B cell (primary cell): ENCODE results near the gene SLC7A6OS. TPM values are rescaled to one million over a fixed set of nuclear protein-coding genes. Genes with fewer than 3 reads are reported as not detected.

Experiments
- ATAC-seq: fragments of 200-7000 bp; cut with Tn5 transposase; one replicate; pipeline ENCODE4 v1.10.0; 2021; ENCODE audit warnings: low read depth, mild to moderate bottlenecking, moderate number of reproducible peaks, moderate library complexity
- CTCF ChIA-PET: fragments of 350-600 bp; sonication (Branson Sonifier 250); formaldehyde crosslinking; loops from one replicate; lab custom pipeline; 2021; ENCODE audit warnings: antibody characterized with exemption, inconsistent platforms; lab: Charles Lee
- POLR2A ChIA-PET: fragments of 350-600 bp; sonication (Branson Sonifier 250); formaldehyde crosslinking; loops from one replicate; lab custom pipeline; 2021; ENCODE audit warnings: antibody characterized with exemption; lab: Charles Lee
- DNase-seq: peaks from one replicate; pipeline ENCODE4 v3.0.0; 2013
- H2AFZ ChIP-seq: 2 replicates; pipeline ENCODE4 v1.6.1; 2012; ENCODE audit warnings: mild to moderate bottlenecking, low read depth, low read length; ENCODE audit not compliant: insufficient read depth, poor library complexity, severe bottlenecking
- H3K27ac ChIP-seq, 2 donors: 1 replicate in 1 of 2; 2 replicates in 1 of 2; pipeline ENCODE4 v1.5.1; 2012 to 2013; ENCODE audit warnings: low read length in 2 of 2, mild to moderate bottlenecking in 2 of 2, moderate library complexity in 1 of 2
- H3K27me3 ChIP-seq, 4 experiments: fragments of 200-600 bp in 1 of 4; sonication (generic) in 1 of 4; replicated peaks in 1 of 4; 1 replicate in 2 of 4; 2 replicates in 2 of 4; pipeline versions ENCODE4 v1.6.1 to v1.7.0; 2013 to 2016; ENCODE audit warnings: low read length in 3 of 4, mild to moderate bottlenecking in 2 of 4, mixed read lengths in 1 of 4, moderate library complexity in 1 of 4; ENCODE audit not compliant: insufficient read depth in 4 of 4, control insufficient read depth in 3 of 4; ENCODE audit errors: control extremely low read depth in 1 of 4
- H3K36me3 ChIP-seq, 2 experiments: replicated peaks in 1 of 2; 1 replicate in 1 of 2; 2 replicates in 1 of 2; pipeline versions ENCODE4 v1.6.1 to v1.7.1; 2013; ENCODE audit warnings: low read length in 1 of 2; ENCODE audit not compliant: insufficient read depth in 2 of 2, control insufficient read depth in 1 of 2; ENCODE audit errors: control extremely low read depth in 1 of 2, extremely low read depth in 1 of 2
- H3K4me1 ChIP-seq, 2 donors: fragments of 200-600 bp in 1 of 2; sonication (generic) in 1 of 2; 1 replicate in 1 of 2; 2 replicates in 1 of 2; pipeline versions ENCODE4 v1.5.1 to v1.6.1; 2013 to 2017; ENCODE audit warnings: low read length in 2 of 2; ENCODE audit not compliant: control insufficient read depth in 2 of 2, insufficient read depth in 2 of 2
- H3K4me2 ChIP-seq: replicated peaks from 2 replicates; pipeline ENCODE3; 2012; ENCODE audit warnings: mild to moderate bottlenecking, low read depth, low read length; ENCODE audit not compliant: poor library complexity, severe bottlenecking
- H3K4me3 ChIP-seq, 5 experiments: fragments of 200-600 bp in 1 of 5; sonication (generic) in 1 of 5; 1 replicate in 3 of 5; 2 replicates in 2 of 5; pipeline versions ENCODE4 v1.5.1 to v1.7.0; 2011 to 2016; ENCODE audit warnings: low read length in 4 of 5, mild to moderate bottlenecking in 4 of 5, low read depth in 2 of 5, control low read depth in 1 of 5, moderate library complexity in 1 of 5; ENCODE audit not compliant: insufficient read depth in 1 of 5; ENCODE audit errors: control extremely low read depth in 1 of 5, extremely low read depth in 1 of 5
- H3K79me2 ChIP-seq: fragments of 200-600 bp; sonication (generic); one replicate; pipeline ENCODE4 v1.6.0; 2016; ENCODE audit warnings: low read length; ENCODE audit not compliant: control insufficient read depth, insufficient read depth
- H3K9ac ChIP-seq: fragments of 200-600 bp; sonication (generic); 2 replicates; pipeline ENCODE4 v1.6.1; 2017; ENCODE audit warnings: mild to moderate bottlenecking, low read length, moderate library complexity
- H3K9me3 ChIP-seq, 3 donors: one replicate each; pipeline versions ENCODE4 v1.6.1 to v1.7.1; 2013; ENCODE audit warnings: low read length in 2 of 3; ENCODE audit not compliant: control insufficient read depth in 2 of 3, insufficient read depth in 1 of 3; ENCODE audit errors: control extremely low read depth in 1 of 3
- H4K20me1 ChIP-seq: 2 replicates; pipeline ENCODE4 v1.6.0; 2012; ENCODE audit warnings: mild to moderate bottlenecking, low read length; ENCODE audit not compliant: insufficient read depth, control insufficient read depth, poor library complexity, severe bottlenecking
- H3K27ac Mint-ChIP-seq: one replicate; pipeline ENCODE4 v1.8.0; 2021; ENCODE audit warnings: mixed read lengths
- H3K27me3 Mint-ChIP-seq: one replicate; pipeline ENCODE4 v1.8.0; 2021; ENCODE audit warnings: mixed read lengths
- H3K4me1 Mint-ChIP-seq: one replicate; pipeline ENCODE4 v1.8.0; 2021; ENCODE audit warnings: mixed read lengths
- H3K4me3 Mint-ChIP-seq: one replicate; pipeline ENCODE4 v1.8.0; 2021; ENCODE audit warnings: mixed read lengths
- H3K9me3 Mint-ChIP-seq: one replicate; pipeline ENCODE4 v1.8.0; 2022; ENCODE audit warnings: mixed read lengths; ENCODE audit not compliant: insufficient read depth
- CTCF ChIP-seq: fragments of 200-600 bp; IDR thresholded peaks from one replicate; pipeline ENCODE4 v1.8.0; 2022; ENCODE audit warnings: antibody characterized with exemption, mild to moderate bottlenecking
- EZH2 ChIP-seq: IDR thresholded peaks from 2 replicates; pipeline ENCODE4 v1.6.1; 2012; ENCODE audit warnings: borderline replicate concordance, low read depth, mild to moderate bottlenecking, moderate library complexity, low read length; ENCODE audit not compliant: insufficient read depth, poor library complexity, severe bottlenecking
- WGBS: methylation state at CpG from one replicate; pipeline ENCODE4 v1.1.5; 2013; ENCODE audit warnings: missing lambda C conversion rate; ENCODE audit not compliant: insufficient coverage; 5-methylcytosine and 5-hydroxymethylcytosine counted together
- intact Hi-C: fragments of 100-400 bp; cut with micrococcal nuclease; formaldehyde crosslinking; loops from one replicate; pipeline ENCODE4 v1.10.0; 2022
- polyA plus RNA-seq: library from polyadenylated mRNA; depleted of rRNA; stranded (reverse); fragments of >200 nt; gene quantifications from 2 replicates; pipeline ENCODE4 v1.2.3, GENCODE V29; 2012
- total RNA-seq, 2 donors: library from RNA; stranded (reverse); fragments of 120-200 nt in 1 of 2; gene quantifications; 1 replicate in 1 of 2; 2 replicates in 1 of 2; pipeline versions ENCODE4 v1.2.3 to v1.2.4, GENCODE V29; 2013 to 2022

Gene SLC7A6OS
- total and polyA plus RNA-seq, 2 donors (not counting 1 experiment from before 2014, with no cell fraction given), result 9.9 to 54.1 TPM

DNA sequence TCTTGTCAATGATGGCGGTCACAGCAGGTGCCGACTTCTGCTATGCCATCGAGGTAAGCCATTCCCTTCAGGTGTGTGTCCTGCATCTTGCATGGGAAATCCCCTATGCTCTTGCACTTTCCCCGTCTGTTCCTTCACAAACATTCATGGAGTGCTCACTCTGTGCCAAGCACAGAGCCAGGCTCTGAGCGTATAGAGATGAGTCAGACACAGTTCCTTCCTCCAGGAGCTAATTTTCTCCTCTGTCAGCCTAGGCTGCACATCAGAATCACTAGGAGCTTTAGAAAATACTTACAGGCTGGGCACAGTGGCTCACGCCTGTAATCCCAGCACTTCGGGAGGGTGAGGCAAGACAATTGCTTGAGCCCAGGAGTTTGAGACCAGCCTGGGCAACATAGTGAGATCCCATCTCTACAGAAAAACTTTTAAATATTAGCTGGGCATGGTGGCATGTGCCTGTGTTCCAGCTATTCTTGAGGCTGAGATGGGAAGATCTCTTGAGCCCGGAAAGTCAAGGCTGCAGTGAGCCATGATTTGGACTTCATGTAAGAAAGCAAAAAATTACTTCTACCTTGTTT is 14.1 kb upstream of the SLC7A6OS start:
- no peak overlapping the region for H3K4me3 Mint-ChIP-seq
- peaks cover 0 to 2% of the 10 kb centered on the region in 2 donors for H3K4me1 ChIP-seq
- H3K79me2 ChIP-seq, result peaks cover 2% of the 10 kb centered on the region
- POLR2A ChIA-PET, result interaction anchor here (1.2 kb wide), 1 partner anchor 63 kb away, joined by 3 read pairs; no protein-coding TSS in a partner anchor
- no peaks in the 10 kb centered on the region for H3K9me3 ChIP-seq
- no peak overlapping the region for H3K27ac ChIP-seq
- no peak overlapping the region for H2AFZ ChIP-seq
- H3K9me3 Mint-ChIP-seq, result no peaks in the 10 kb centered on the region
- no peak overlapping the region for H3K4me2 ChIP-seq
- WGBS, result 96% methylated on average over 7 of the region's 8 CpGs
- no peaks in the 10 kb centered on the region for H4K20me1 ChIP-seq
- no peak overlapping the region for H3K27ac Mint-ChIP-seq
- TF ChIP-seq EZH2, result no peak
- no peak for TF ChIP-seq CTCF
- H3K36me3 ChIP-seq, result peaks cover 0 to 39% of the 10 kb centered on the region in 2 experiments
- CTCF ChIA-PET, result interaction anchor here (1.6 to 17.5 kb wide), 3 partner anchors 36 to 67 kb away, joined by 3 to 554 read pairs (median 4); partner anchors contain the start of gene SLC7A6
- H3K27me3 Mint-ChIP-seq, result no peaks in the 10 kb centered on the region
- DNase-seq (no peak), ATAC-seq (no peak)
- intact Hi-C loops, result no loop called here
- H3K4me3 ChIP-seq, result no peak overlapping the region
- no peak overlapping the region for H3K9ac ChIP-seq
- no peaks in the 10 kb centered on the region for H3K27me3 ChIP-seq
- peaks cover 3% of the 10 kb centered on the region for H3K4me1 Mint-ChIP-seq

- no peaks in the 10 kb centered on the region for H3K27me3 ChIP-seq
- no peak overlapping the region for H3K27ac ChIP-seq
- CTCF ChIA-PET, result interaction anchor here (1.1 to 17.5 kb wide), 4 partner anchors 8 to 66 kb away, joined by 3 to 554 read pairs (median 4); partner anchors contain the start of gene SLC7A6
- H3K4me3 ChIP-seq, result no peak overlapping the region
- H3K36me3 ChIP-seq, result peaks cover 0 to 39% of the 10 kb centered on the region in 2 experiments
- no peak overlapping the region for H3K4me3 Mint-ChIP-seq
- H3K27me3 Mint-ChIP-seq, result no peaks in the 10 kb centered on the region
- peaks cover 5% of the 10 kb centered on the region for H3K4me1 Mint-ChIP-seq
- POLR2A ChIA-PET, result no interaction called here
- ATAC-seq (no peak), DNase-seq (no peak)
- peaks cover 2% of the 10 kb centered on the region for H3K79me2 ChIP-seq
- no peaks in the 10 kb centered on the region for H3K9me3 ChIP-seq
- no peak overlapping the region for H3K4me2 ChIP-seq
- no peaks in the 10 kb centered on the region for H3K9me3 Mint-ChIP-seq
- H3K9ac ChIP-seq, result no peak overlapping the region
- 98% methylated on average over 4 of the region's 5 CpGs for WGBS
- H3K4me1 ChIP-seq, result peaks cover 0 to 2% of the 10 kb centered on the region in 2 donors
- H2AFZ ChIP-seq, result no peak overlapping the region
- no peak for TF ChIP-seq EZH2
- no peak for TF ChIP-seq CTCF
- H3K27ac Mint-ChIP-seq, result no peak overlapping the region
- intact Hi-C loops, result no loop called here
- H4K20me1 ChIP-seq, result no peaks in the 10 kb centered on the region
Measured at GRCh38 chr16:68324336-68324735, 13.6 kb upstream of the SLC7A6OS start.
